HL-60 (cell line): ENCODE data around the gene HMCN1.

Source experiments
- DNase-seq, 2 experiments: peaks; one replicate each; pipeline ENCODE4 v3.0.0-alpha.2; 2010 to 2020; ENCODE audit warnings: low read depth in 1 of 2, low spot score in 1 of 2
- H3K27ac ChIP-seq: fragments of 250-450 bp; sonication (Bioruptor Pico); replicated peaks from 2 replicates; pipeline ENCODE4 v1.5.1; 2020; ENCODE audit warnings: mild to moderate bottlenecking, moderate library complexity
- H3K27me3 ChIP-seq: fragments of 250-450 bp; sonication (Bioruptor Pico); 2 replicates; pipeline ENCODE4 v1.5.1; 2021; ENCODE audit warnings: mild to moderate bottlenecking, moderate library complexity; ENCODE audit not compliant: insufficient read depth, poor library complexity, severe bottlenecking
- H3K4me3 ChIP-seq: replicated peaks from 2 replicates; pipeline ENCODE4 v1.5.1; 2011; ENCODE audit warnings: mild to moderate bottlenecking, control low read depth, low read length; ENCODE audit not compliant: insufficient read depth
- CTCF ChIP-seq: IDR thresholded peaks from one replicate; pipeline ENCODE4 v1.5.1; 2011; ENCODE audit warnings: low read length, control low read depth, inconsistent platforms; ENCODE audit not compliant: insufficient read depth
- GABPA ChIP-seq: IDR thresholded peaks from 2 replicates; pipeline ENCODE4 v1.6.1; 2012; ENCODE audit warnings: low read depth
- POLR2AphosphoS5 ChIP-seq: IDR thresholded peaks from 2 replicates; pipeline ENCODE4 v1.6.1; 2012; ENCODE audit warnings: low read depth
- REST ChIP-seq: IDR thresholded peaks from 2 replicates; pipeline ENCODE4 v1.6.1; 2012; ENCODE audit warnings: low read depth; ENCODE audit not compliant: insufficient replicate concordance
- SPI1 ChIP-seq: IDR thresholded peaks from 2 replicates; pipeline ENCODE4 v1.6.1; 2012; ENCODE audit warnings: low read depth, mild to moderate bottlenecking, borderline replicate concordance

The HMCN1 gene

GRCh38 chr1:186152620-186153239 is 418.5 kb downstream of the HMCN1 start:
- Histone ChIP-seq H3K27me3 (no peaks in the 10 kb centered on the region), H3K4me3 (no peak overlapping the region), H3K27ac (no peak overlapping the region)
- TF ChIP-seq POLR2AphosphoS5 = no peak
- TF ChIP-seq REST = no peak
- no peak for TF ChIP-seq SPI1
- no peak for TF ChIP-seq GABPA
- no peak for TF ChIP-seq CTCF
- no peak for DNase-seq

- H3K4me3 ChIP-seq = no peak overlapping the region
- DNase-seq = no peak
- H3K27ac ChIP-seq = no peak overlapping the region
- TF ChIP-seq SPI1 = no peak
- no peak for TF ChIP-seq REST
- TF ChIP-seq POLR2AphosphoS5 = no peak
- no peak for TF ChIP-seq GABPA
- TF ChIP-seq CTCF = no peak
- H3K27me3 ChIP-seq = no peaks in the 10 kb centered on the region
These were observed 420.5 kb downstream of the HMCN1 start for GRCh38 chr1:186154651-186155050.

- peak in 1 of 2 experiments; percentile 11 for DNase-seq
These were observed 421.4 kb downstream of the HMCN1 start for GRCh38 chr1:186155594-186155993.

More at GRCh38 chr1:186155594-186155993, 421.4 kb downstream of the HMCN1 start:
- Histone ChIP-seq H3K4me3 (no peak overlapping the region), H3K27me3 (no peaks in the 10 kb centered on the region), H3K27ac (no peak overlapping the region)
- TF ChIP-seq GABPA (no peak), CTCF (peak; percentile 31), REST (no peak), POLR2AphosphoS5 (no peak), SPI1 (no peak)
